HepG2 (cell line): ENCODE results near the gene TMEM141. TPM values are rescaled to one million over a fixed set of nuclear protein-coding genes. Genes with fewer than 3 reads are reported as not detected.

Experiments
- ELK4 ChIP-seq: sonication (generic); formaldehyde crosslinking; IDR thresholded peaks from 2 replicates; pipeline ENCODE4 v1.9.0; 2021; ENCODE audit warnings: missing genetic modification reagents, borderline replicate concordance
- FOSL1 ChIP-seq: sonication (generic); formaldehyde crosslinking; IDR thresholded peaks from 2 replicates; pipeline ENCODE4 v1.9.0; 2021; ENCODE audit warnings: missing genetic modification reagents, borderline replicate concordance
- GTF2F1 ChIP-seq: fragments of 150-350 bp; IDR thresholded peaks from 2 replicates; pipeline ENCODE4 v1.6.1; 2014; ENCODE audit warnings: low read length
- HHEX ChIP-seq: IDR thresholded peaks from 2 replicates; pipeline ENCODE4 v1.6.1; 2016; ENCODE audit warnings: control low read depth
- HNRNPH1 ChIP-seq: fragments of 200-400 bp; formaldehyde crosslinking; optimal IDR thresholded peaks from 2 replicates; pipeline ENCODE3; 2017; ENCODE audit warnings: mild to moderate bottlenecking, low read depth, low read length
- JUNB ChIP-seq: sonication (generic); formaldehyde crosslinking; IDR thresholded peaks from 2 replicates; pipeline ENCODE4 v1.8.0; 2022; ENCODE audit warnings: missing genetic modification reagents, mild to moderate bottlenecking, borderline replicate concordance
- KAT2B ChIP-seq: fragments of 150-350 bp; IDR thresholded peaks from 2 replicates; pipeline ENCODE4 v1.6.1; 2014; ENCODE audit warnings: low read depth, low read length, borderline replicate concordance
- MAF1 ChIP-seq: sonication (generic); formaldehyde crosslinking; IDR thresholded peaks from 2 replicates; pipeline ENCODE4 v1.5.0; 2020; ENCODE audit warnings: missing genetic modification reagents, borderline replicate concordance
- MED13 ChIP-seq: sonication (generic); formaldehyde crosslinking; IDR thresholded peaks from 2 replicates; pipeline ENCODE4 v1.5.0; 2020; ENCODE audit warnings: missing genetic modification reagents
- MTA1 ChIP-seq: sonication (generic); formaldehyde crosslinking; IDR thresholded peaks from 2 replicates; pipeline ENCODE4 v1.4.0; 2020; ENCODE audit warnings: missing genetic modification reagents, mild to moderate bottlenecking, borderline replicate concordance
- NCOA1 ChIP-seq: sonication (generic); formaldehyde crosslinking; IDR thresholded peaks from 2 replicates; pipeline ENCODE4 v1.9.0; 2021; ENCODE audit warnings: missing genetic modification reagents
- NPAS2 ChIP-seq: sonication (generic); formaldehyde crosslinking; IDR thresholded peaks from 2 replicates; pipeline ENCODE4 v1.8.0; 2022; ENCODE audit warnings: mild to moderate bottlenecking, missing genetic modification reagents, borderline replicate concordance
- SMYD3 ChIP-seq: sonication (generic); formaldehyde crosslinking; IDR thresholded peaks from 2 replicates; pipeline ENCODE4 v1.8.1; 2023; ENCODE audit warnings: mild to moderate bottlenecking, missing genetic modification reagents
- TEAD2 ChIP-seq: sonication (generic); formaldehyde crosslinking; IDR thresholded peaks from 2 replicates; pipeline ENCODE4 v1.9.0; 2021; ENCODE audit warnings: missing genetic modification reagents
- TOE1 ChIP-seq: sonication (generic); formaldehyde crosslinking; IDR thresholded peaks from 2 replicates; pipeline ENCODE4 v1.4.0; 2020; ENCODE audit warnings: mild to moderate bottlenecking, missing genetic modification reagents
- ZBTB26 ChIP-seq: IDR thresholded peaks from 2 replicates; pipeline ENCODE4 v1.6.1; 2016; ENCODE audit warnings: missing compliant biosample characterization, missing genetic modification reagents, borderline replicate concordance
- ZBTB34 ChIP-seq: sonication (generic); formaldehyde crosslinking; IDR thresholded peaks from 2 replicates; pipeline ENCODE4 v1.8.0; 2022; ENCODE audit warnings: mild to moderate bottlenecking, missing genetic modification reagents
- ZNF281 ChIP-seq: sonication (generic); formaldehyde crosslinking; IDR thresholded peaks from 2 replicates; pipeline ENCODE4 v1.4.0; 2020; ENCODE audit warnings: missing genetic modification reagents, borderline replicate concordance
- ZNF569 ChIP-seq: sonication (generic); formaldehyde crosslinking; IDR thresholded peaks from 2 replicates; pipeline ENCODE4 v1.5.0; 2020; ENCODE audit warnings: mild to moderate bottlenecking, missing genetic modification reagents, moderate library complexity, borderline replicate concordance
- ZNF619 ChIP-seq: sonication (generic); formaldehyde crosslinking; IDR thresholded peaks from 2 replicates; pipeline ENCODE4 v1.4.0; 2020; ENCODE audit warnings: mild to moderate bottlenecking, missing genetic modification reagents
- ZNF737 ChIP-seq: sonication (generic); formaldehyde crosslinking; IDR thresholded peaks from 2 replicates; pipeline ENCODE4 v1.5.0; 2020; ENCODE audit warnings: missing genetic modification reagents, mild to moderate bottlenecking, borderline replicate concordance
- ZNF777 ChIP-seq: sonication (generic); formaldehyde crosslinking; IDR thresholded peaks from 2 replicates; pipeline ENCODE4 v1.4.0; 2020; ENCODE audit warnings: missing genetic modification reagents
- polyA plus RNA-seq, 8 experiments: library from polyadenylated mRNA; depleted of rRNA in 3 of 8; stranded (reverse) in 7 of 8; unstranded in 1 of 8; fragments of >200 nt; fragmentation: Illumina TruSeq in 4 of 8; extraction: Trizol in 4 of 8; gene quantifications; 2 replicates each; pipeline versions ENCODE4 v1.2.1 to v1.2.3, GENCODE V29; 2011 to 2016; ENCODE audit warnings: low read depth in 4 of 8, missing spikeins in 1 of 8, mixed read lengths in 1 of 8; ENCODE audit not compliant: insufficient read depth in 1 of 8
- total RNA-seq, 5 experiments: library from RNA; depleted of rRNA; stranded (reverse); fragments of >200 nt; fragmentation: Illumina TruSeq; extraction: Trizol; gene quantifications; 2 replicates each; pipeline ENCODE4 v1.2.3, GENCODE V29; 2016; ENCODE audit warnings: low read depth in 1 of 5
- TF ChIP-seq, protein P1 (sequence below): fragments of 450-650 bp; IDR thresholded peaks from 2 replicates; pipeline ENCODE4 v1.6.1; 2017

The TMEM141 gene
- total and polyA plus RNA-seq, 2 of the 13 experiments (the other 11 are each of a cell fraction or from before 2014, with no cell fraction given), result 81.0 to 202 TPM

DNA sequence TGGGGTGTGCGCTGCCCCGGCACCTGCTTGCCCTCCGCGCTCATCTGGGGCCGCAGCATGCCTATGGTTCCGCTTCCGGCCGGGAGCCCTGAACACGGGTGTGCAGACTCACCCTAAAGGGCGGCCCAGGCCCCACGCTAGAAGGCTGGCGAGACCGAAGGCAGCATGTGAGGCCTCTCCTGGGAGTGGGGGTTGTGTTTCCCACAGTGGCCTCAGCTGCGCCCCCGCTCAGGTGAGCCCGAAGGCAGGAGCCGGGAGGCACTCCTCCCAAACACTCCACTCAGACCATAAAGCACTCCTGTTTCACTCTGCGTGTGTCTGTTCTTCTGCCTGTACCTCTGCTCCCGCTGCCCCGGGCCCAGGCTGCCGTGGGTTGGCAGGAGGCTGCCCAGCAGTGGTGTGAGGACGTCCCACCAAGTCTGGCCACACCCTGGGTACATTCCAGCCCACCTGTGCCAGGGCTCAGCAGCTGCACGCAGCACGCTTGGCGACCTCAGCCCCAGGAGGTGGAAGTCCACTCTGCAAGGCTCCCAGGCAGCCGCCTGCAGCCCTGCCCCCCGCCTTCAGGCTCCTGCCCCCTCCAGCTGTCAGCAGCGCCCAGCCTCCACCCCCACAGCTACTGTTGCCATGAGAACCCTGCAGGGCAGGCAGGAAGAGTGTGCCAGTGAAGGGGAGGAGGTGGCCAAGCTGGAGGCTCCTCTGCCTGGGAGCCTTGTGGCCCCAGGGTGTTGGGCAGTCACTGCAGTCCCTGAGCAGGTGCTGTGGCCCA, 49.9 kb downstream of the TMEM141 start (continued):
- TF ChIP-seq NPAS2 (CRISPR knock-in tag) (no peak), NCOA1 (no peak), ZNF281 (peak; percentile 87; the same call in 1 of the 2 replicates), ZNF569 (CRISPR knock-in tag) (no peak), KAT2B (no peak), MED13 (no peak), MTA1 (CRISPR knock-in tag) (peak; percentile 82; the same call in 1 of the 2 replicates), MAF1 (CRISPR knock-in tag) (no peak), HNRNPH1 (no peak), TOE1 (CRISPR knock-in tag) (no peak), TEAD2 (no peak), GTF2F1 (no peak), ELK4 (CRISPR knock-in tag) (no peak), ZBTB26 (CRISPR knock-in tag) (no peak), ZBTB34 (0 out of 2 replicates have a peak, but pooled peaks have one; percentile 26), ZNF777 (CRISPR knock-in tag) (no peak), ZNF737 (CRISPR knock-in tag) (no peak), SMYD3 (CRISPR knock-in tag) (no peak), HHEX (CRISPR knock-in tag) (no peak), ZNF619 (CRISPR knock-in tag) (no peak), FOSL1 (CRISPR knock-in tag) (no peak), JUNB (CRISPR knock-in tag) (no peak)
- TF ChIP-seq, protein P1, sequence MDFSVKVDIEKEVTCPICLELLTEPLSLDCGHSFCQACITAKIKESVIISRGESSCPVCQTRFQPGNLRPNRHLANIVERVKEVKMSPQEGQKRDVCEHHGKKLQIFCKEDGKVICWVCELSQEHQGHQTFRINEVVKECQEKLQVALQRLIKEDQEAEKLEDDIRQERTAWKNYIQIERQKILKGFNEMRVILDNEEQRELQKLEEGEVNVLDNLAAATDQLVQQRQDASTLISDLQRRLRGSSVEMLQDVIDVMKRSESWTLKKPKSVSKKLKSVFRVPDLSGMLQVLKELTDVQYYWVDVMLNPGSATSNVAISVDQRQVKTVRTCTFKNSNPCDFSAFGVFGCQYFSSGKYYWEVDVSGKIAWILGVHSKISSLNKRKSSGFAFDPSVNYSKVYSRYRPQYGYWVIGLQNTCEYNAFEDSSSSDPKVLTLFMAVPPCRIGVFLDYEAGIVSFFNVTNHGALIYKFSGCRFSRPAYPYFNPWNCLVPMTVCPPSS, result no peak
